ENCODE data around the gene ATP10A.
"Not testable (repeated sequence)": the region's sequence is repeated elsewhere in the genome, so short reads cannot be mapped to it uniquely, and the experiment has no call there.

ATP10A gene

DNA sequence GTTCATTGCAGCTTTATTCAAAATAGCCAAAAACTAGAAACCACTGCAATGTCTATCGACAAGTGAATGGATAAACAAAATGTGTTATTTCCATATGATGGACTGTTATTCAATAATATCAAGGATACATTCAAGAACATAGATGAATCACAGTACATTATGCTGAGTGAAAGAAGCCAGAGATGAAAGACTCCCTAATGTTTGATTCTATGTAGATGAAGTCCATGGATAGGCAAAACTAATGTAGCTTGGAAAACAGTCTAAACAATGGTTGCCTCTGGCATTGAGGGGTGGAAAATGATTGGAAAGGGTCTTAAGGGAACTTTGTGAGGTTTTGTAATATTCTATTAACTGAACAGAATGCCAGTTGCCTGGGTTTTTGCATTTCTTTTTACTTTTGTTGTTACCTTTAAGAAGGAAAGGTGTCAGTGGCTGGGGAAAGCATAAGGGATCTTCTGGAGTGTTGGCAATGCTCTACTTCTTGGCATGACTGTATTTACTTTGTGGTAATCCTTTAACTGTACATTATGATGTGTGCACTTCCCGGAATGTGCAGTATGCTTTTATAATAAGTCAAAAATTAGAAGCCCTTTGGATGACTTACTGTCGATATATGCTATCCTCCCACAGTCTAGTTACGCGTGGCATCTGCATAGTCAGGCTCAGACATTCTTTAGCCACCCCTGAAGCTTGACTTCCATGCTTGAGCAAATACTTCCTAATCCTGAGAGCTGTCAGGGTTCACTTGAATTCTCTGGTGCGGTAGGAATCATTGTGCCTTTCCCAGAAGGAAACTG, 20.5 kb upstream of the ATP10A start:
- TF ChIP-seq ZFP30 (CRISPR knock-in tag; IDR thresholded peaks at IDR 0.05) (no peak), CSDC2 (CRISPR knock-in tag; IDR thresholded peaks at IDR 0.05) (no peak), ZNF565 (CRISPR knock-in tag; conservative IDR thresholded peaks at IDR 0.05; ENCODE audit: low read depth) (no peak), PATZ1 (CRISPR knock-in tag; IDR thresholded peaks at IDR 0.05; ENCODE audit: borderline replicate concordance) (no peak), ARNTL (CRISPR knock-in tag; IDR thresholded peaks at IDR 0.05; ENCODE audit: borderline replicate concordance, low read depth) (no peak), CREB5 (CRISPR knock-in tag; IDR thresholded peaks at IDR 0.05; ENCODE audit: low read depth) (no peak), ZNF70 (CRISPR knock-in tag; IDR thresholded peaks at IDR 0.05) (no peak), TOX (CRISPR knock-in tag; IDR thresholded peaks at IDR 0.05; ENCODE audit: borderline replicate concordance) (no peak), OSR1 (CRISPR knock-in tag; IDR thresholded peaks at IDR 0.05) (no peak)

DNA sequence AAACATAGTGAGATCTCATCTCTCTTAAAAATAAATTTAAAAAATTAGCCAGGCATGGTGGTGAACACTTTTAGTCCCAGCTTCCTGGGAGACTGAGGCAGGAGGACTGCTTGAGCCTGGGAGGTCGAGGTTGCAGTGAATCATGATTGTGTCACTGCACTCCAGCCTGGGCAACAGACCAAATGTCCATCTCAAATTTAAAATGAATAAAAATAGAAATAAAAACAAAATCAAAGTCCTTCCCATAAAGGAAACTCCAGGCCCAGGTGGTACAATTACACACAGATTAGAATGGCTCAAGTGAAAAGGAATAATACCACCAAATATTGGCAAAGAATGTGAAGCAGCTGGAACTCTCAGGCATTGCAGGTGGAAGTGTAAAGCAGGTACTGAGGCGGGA, 19.3 kb upstream of the ATP10A start:
- ATAC-seq: no peak
- no peak for TF ChIP-seq POU6F1 (CRISPR knock-in tag; IDR thresholded peaks at IDR 0.05; ENCODE audit: borderline replicate concordance, low read depth)
- no peak for TF ChIP-seq BACH2 (CRISPR knock-in tag; IDR thresholded peaks at IDR 0.05; ENCODE audit: borderline replicate concordance)
- no peak for TF ChIP-seq ZFP3 (CRISPR knock-in tag; IDR thresholded peaks at IDR 0.05)
- TF ChIP-seq ZNF8 (CRISPR knock-in tag; IDR thresholded peaks at IDR 0.05): no peak
- TF ChIP-seq, protein P1, sequence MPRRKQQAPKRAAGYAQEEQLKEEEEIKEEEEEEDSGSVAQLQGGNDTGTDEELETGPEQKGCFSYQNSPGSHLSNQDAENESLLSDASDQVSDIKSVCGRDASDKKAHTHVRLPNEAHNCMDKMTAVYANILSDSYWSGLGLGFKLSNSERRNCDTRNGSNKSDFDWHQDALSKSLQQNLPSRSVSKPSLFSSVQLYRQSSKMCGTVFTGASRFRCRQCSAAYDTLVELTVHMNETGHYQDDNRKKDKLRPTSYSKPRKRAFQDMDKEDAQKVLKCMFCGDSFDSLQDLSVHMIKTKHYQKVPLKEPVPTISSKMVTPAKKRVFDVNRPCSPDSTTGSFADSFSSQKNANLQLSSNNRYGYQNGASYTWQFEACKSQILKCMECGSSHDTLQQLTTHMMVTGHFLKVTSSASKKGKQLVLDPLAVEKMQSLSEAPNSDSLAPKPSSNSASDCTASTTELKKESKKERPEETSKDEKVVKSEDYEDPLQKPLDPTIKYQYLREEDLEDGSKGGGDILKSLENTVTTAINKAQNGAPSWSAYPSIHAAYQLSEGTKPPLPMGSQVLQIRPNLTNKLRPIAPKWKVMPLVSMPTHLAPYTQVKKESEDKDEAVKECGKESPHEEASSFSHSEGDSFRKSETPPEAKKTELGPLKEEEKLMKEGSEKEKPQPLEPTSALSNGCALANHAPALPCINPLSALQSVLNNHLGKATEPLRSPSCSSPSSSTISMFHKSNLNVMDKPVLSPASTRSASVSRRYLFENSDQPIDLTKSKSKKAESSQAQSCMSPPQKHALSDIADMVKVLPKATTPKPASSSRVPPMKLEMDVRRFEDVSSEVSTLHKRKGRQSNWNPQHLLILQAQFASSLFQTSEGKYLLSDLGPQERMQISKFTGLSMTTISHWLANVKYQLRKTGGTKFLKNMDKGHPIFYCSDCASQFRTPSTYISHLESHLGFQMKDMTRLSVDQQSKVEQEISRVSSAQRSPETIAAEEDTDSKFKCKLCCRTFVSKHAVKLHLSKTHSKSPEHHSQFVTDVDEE (CRISPR knock-in tag; IDR thresholded peaks at IDR 0.05): no peak
- TF ChIP-seq ZNF565 (CRISPR knock-in tag; conservative IDR thresholded peaks at IDR 0.05; ENCODE audit: low read depth): no peak
- TF ChIP-seq PATZ1 (CRISPR knock-in tag; IDR thresholded peaks at IDR 0.05; ENCODE audit: borderline replicate concordance): no peak
- TF ChIP-seq GLIS3 (CRISPR knock-in tag; IDR thresholded peaks at IDR 0.05): no peak
- TF ChIP-seq CSRNP3 (CRISPR knock-in tag; IDR thresholded peaks at IDR 0.05): no peak
- no peak for TF ChIP-seq TOX (CRISPR knock-in tag; IDR thresholded peaks at IDR 0.05; ENCODE audit: borderline replicate concordance)
- TF ChIP-seq ZC3H10 (CRISPR knock-in tag; IDR thresholded peaks at IDR 0.05): no peak
- no peak for TF ChIP-seq ISL1 (CRISPR knock-in tag; IDR thresholded peaks at IDR 0.05)
- no peak for TF ChIP-seq ZNF70 (CRISPR knock-in tag; IDR thresholded peaks at IDR 0.05)
- TF ChIP-seq ARNTL (CRISPR knock-in tag; IDR thresholded peaks at IDR 0.05; ENCODE audit: borderline replicate concordance, low read depth): no peak
- no peak for TF ChIP-seq RARB (CRISPR knock-in tag; IDR thresholded peaks at IDR 0.05)
- TF ChIP-seq ZFP30 (CRISPR knock-in tag; IDR thresholded peaks at IDR 0.05): no peak

More for the DNA sequence above, 20.5 kb upstream of the ATP10A start:
- ATAC-seq: no peak

- ATAC-seq: not testable (repeated sequence)
Observed at GRCh38 chr15:25880877-25881276, 17.8 kb upstream of the ATP10A start.
